ENCODE measurements around the gene DRC7.
"Not testable (repeated sequence)": the region's sequence is repeated elsewhere in the genome, so short reads cannot be mapped to it uniquely, and the experiment has no call there.

Gene DRC7

DNA sequence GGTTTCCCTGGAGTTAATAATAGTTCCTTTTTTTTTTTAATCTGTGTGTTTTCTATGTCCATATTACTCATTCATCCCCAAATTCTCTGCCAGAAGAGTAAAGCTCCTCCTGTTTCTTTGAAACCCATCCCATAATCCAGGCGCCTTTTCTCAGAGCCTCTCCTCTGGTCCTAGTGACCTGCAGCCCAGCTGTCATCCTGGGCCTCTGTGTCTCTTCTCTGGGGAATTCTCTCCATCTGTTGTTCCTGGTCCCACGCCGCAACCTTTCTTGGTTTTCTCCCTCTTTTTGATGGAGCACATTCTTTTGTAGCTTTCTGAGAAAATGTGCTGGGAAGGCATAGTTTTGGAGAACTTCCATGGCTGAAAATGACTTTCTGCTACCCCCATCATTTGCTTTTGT, 51.2 kb downstream of the DRC7 start:
- Histone ChIP-seq H3K36me3 (replicated peaks; ENCODE audit: low read depth, low read length) (no peaks in the 10 kb centered on the region), H3K79me2 (ENCODE audit: low read length) (no peaks in the 10 kb centered on the region), H3K27ac (ENCODE audit: low read length) (no peak overlapping the region), H3K4me1 (ENCODE audit: low read length) (no peaks in the 10 kb centered on the region), H3K9me3 (ENCODE audit: insufficient read depth, low read length) (no peaks in the 10 kb centered on the region), H4K20me1 (ENCODE audit: insufficient read depth, low read length) (no peaks in the 10 kb centered on the region), H3K4me2 (ENCODE audit: low read length) (no peak overlapping the region), H3K27me3 (ENCODE audit: low read depth, low read length) (no peaks in the 10 kb centered on the region), H2AFZ (ENCODE audit: low read depth, low read length) (no peak overlapping the region), H3K9ac (ENCODE audit: low read length) (no peak overlapping the region), H3K4me3 (ENCODE audit: low read length) (no peak overlapping the region)
- TF ChIP-seq, protein P1, sequence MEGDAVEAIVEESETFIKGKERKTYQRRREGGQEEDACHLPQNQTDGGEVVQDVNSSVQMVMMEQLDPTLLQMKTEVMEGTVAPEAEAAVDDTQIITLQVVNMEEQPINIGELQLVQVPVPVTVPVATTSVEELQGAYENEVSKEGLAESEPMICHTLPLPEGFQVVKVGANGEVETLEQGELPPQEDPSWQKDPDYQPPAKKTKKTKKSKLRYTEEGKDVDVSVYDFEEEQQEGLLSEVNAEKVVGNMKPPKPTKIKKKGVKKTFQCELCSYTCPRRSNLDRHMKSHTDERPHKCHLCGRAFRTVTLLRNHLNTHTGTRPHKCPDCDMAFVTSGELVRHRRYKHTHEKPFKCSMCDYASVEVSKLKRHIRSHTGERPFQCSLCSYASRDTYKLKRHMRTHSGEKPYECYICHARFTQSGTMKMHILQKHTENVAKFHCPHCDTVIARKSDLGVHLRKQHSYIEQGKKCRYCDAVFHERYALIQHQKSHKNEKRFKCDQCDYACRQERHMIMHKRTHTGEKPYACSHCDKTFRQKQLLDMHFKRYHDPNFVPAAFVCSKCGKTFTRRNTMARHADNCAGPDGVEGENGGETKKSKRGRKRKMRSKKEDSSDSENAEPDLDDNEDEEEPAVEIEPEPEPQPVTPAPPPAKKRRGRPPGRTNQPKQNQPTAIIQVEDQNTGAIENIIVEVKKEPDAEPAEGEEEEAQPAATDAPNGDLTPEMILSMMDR (IDR thresholded peaks at IDR 0.05; ENCODE audit: low read depth, low read length): no peak
- TF ChIP-seq EZH2phosphoT487 (IDR thresholded peaks at IDR 0.05; ENCODE audit: low read depth): no peak

GRCh38 chr16:57746316-57746715, 51.7 kb downstream of the DRC7 start:
- not testable (repeated sequence) for H3K27ac ChIP-seq (ENCODE audit: low read length); H3K27me3 ChIP-seq (ENCODE audit: low read depth, low read length); H3K4me2 ChIP-seq (ENCODE audit: low read length); H3K9me3 ChIP-seq (ENCODE audit: insufficient read depth, low read length); H3K4me3 ChIP-seq (ENCODE audit: low read length); H3K9ac ChIP-seq (ENCODE audit: low read length); H3K36me3 ChIP-seq (replicated peaks; ENCODE audit: low read depth, low read length); H3K4me1 ChIP-seq (ENCODE audit: low read length); H2AFZ ChIP-seq (ENCODE audit: low read depth, low read length); H3K79me2 ChIP-seq (ENCODE audit: low read length); H4K20me1 ChIP-seq (ENCODE audit: insufficient read depth, low read length)

DNA sequence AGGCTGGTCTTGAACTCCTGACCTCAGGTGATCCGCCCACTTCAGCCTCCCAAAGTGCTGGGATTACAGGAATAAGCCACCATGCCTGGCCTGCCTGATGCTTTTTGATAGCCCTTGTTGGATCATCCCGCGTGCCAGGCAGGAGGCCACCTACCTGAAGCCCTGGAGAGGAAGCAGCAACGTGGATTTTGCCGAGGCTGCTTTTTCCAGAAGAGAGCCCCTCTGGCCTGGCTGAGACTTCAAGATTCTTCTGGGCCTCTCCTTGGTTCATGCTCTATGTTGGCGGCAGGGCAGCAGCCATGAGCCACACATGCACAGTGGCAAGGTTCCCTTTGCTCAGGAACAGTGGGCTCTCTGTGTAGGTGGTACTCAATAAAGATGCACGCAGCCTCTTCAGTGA, 52.5 kb downstream of the DRC7 start:
- Histone ChIP-seq H3K9me3 (ENCODE audit: insufficient read depth, low read length) (no peaks in the 10 kb centered on the region), H2AFZ (ENCODE audit: low read depth, low read length) (no peak overlapping the region), H3K27ac (ENCODE audit: low read length) (no peak overlapping the region), H3K36me3 (replicated peaks; ENCODE audit: low read depth, low read length) (no peaks in the 10 kb centered on the region), H3K27me3 (ENCODE audit: low read depth, low read length) (no peaks in the 10 kb centered on the region), H3K79me2 (ENCODE audit: low read length) (no peaks in the 10 kb centered on the region), H3K4me1 (ENCODE audit: low read length) (no peaks in the 10 kb centered on the region), H3K9ac (ENCODE audit: low read length) (no peak overlapping the region), H3K4me3 (ENCODE audit: low read length) (no peak overlapping the region), H4K20me1 (ENCODE audit: insufficient read depth, low read length) (no peaks in the 10 kb centered on the region), H3K4me2 (ENCODE audit: low read length) (no peak overlapping the region)
- TF ChIP-seq, protein P1 (IDR thresholded peaks at IDR 0.05; ENCODE audit: low read depth, low read length): no peak
- no peak for TF ChIP-seq EZH2phosphoT487 (IDR thresholded peaks at IDR 0.05; ENCODE audit: low read depth)

DNA sequence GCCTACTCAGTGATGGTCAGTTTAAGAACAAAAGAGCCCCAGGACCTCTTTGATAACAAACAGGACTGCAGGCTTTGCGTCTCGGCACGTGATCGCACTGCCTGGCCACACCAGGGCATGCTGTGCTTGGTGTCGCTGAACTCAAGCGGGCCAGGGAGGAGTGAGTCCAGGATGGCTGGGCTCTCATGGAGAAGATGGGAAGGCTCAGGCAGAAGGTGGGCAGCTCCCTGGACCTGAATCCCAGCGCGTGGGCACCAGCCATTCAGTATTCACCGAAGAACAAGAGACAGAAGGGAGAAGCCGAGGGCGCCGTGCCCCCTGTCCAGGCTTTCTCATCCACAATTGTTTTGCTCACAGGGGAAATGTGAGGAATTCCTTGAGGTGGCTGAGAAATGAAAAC, 52.9 kb downstream of the DRC7 start:
- H3K79me2 ChIP-seq (ENCODE audit: low read length): no peaks in the 10 kb centered on the region
- H3K36me3 ChIP-seq (replicated peaks; ENCODE audit: low read depth, low read length): no peaks in the 10 kb centered on the region
- no peak overlapping the region for H3K27ac ChIP-seq (ENCODE audit: low read length)
- no peak overlapping the region for H2AFZ ChIP-seq (ENCODE audit: low read depth, low read length)
- no peak overlapping the region for H3K4me2 ChIP-seq (ENCODE audit: low read length)
- no peak overlapping the region for H3K4me3 ChIP-seq (ENCODE audit: low read length)
- no peaks in the 10 kb centered on the region for H3K27me3 ChIP-seq (ENCODE audit: low read depth, low read length)
- no peak overlapping the region for H3K9ac ChIP-seq (ENCODE audit: low read length)
- H3K9me3 ChIP-seq (ENCODE audit: insufficient read depth, low read length): no peaks in the 10 kb centered on the region
- no peaks in the 10 kb centered on the region for H3K4me1 ChIP-seq (ENCODE audit: low read length)
- TF ChIP-seq, protein P1 (IDR thresholded peaks at IDR 0.05; ENCODE audit: low read depth, low read length): no peak
- TF ChIP-seq EZH2phosphoT487 (IDR thresholded peaks at IDR 0.05; ENCODE audit: low read depth): no peak
- H4K20me1 ChIP-seq (ENCODE audit: insufficient read depth, low read length): no peaks in the 10 kb centered on the region

DNA sequence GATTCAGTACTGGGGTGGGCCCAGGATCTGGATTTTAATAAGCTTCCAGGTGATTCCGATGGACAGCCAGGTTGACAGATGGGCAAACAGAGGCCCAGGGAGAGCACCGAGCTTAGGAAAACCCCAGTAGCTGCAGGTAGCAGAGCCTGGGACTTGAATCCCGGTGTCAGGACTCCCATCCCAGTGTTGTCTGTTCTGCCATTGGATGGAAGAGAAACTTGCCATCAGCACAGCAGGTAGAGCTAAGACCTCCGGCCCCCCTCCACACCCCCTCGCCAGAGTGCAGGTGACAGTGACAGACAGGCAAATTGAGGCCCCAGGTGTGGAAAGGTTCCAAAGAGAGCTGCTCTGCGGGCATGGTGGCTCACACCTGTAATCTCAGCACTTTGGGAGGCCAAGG, 53.4 kb downstream of the DRC7 start:
- H2AFZ ChIP-seq (ENCODE audit: low read depth, low read length): no peak overlapping the region
- no peak overlapping the region for H3K4me3 ChIP-seq (ENCODE audit: low read length)
- no peak overlapping the region for H3K4me2 ChIP-seq (ENCODE audit: low read length)
- no peaks in the 10 kb centered on the region for H3K79me2 ChIP-seq (ENCODE audit: low read length)
- no peaks in the 10 kb centered on the region for H3K36me3 ChIP-seq (replicated peaks; ENCODE audit: low read depth, low read length)
- H3K4me1 ChIP-seq (ENCODE audit: low read length): no peaks in the 10 kb centered on the region
- H3K27me3 ChIP-seq (ENCODE audit: low read depth, low read length): no peaks in the 10 kb centered on the region
- H4K20me1 ChIP-seq (ENCODE audit: insufficient read depth, low read length): no peaks in the 10 kb centered on the region
- no peak for TF ChIP-seq EZH2phosphoT487 (IDR thresholded peaks at IDR 0.05; ENCODE audit: low read depth)
- TF ChIP-seq, protein P1 (IDR thresholded peaks at IDR 0.05; ENCODE audit: low read depth, low read length): no peak
- H3K27ac ChIP-seq (ENCODE audit: low read length): no peak overlapping the region
- no peaks in the 10 kb centered on the region for H3K9me3 ChIP-seq (ENCODE audit: insufficient read depth, low read length)
- H3K9ac ChIP-seq (ENCODE audit: low read length): no peak overlapping the region

Measured in OCI-LY3 (cell line).